HepG2 (cell line): ENCODE data around the gene HDGF. TPM values are rescaled to one million over a fixed set of nuclear protein-coding genes. Genes with fewer than 3 reads are reported as not detected.
A peak's percentile ranks its signal among the peaks of the same experiment; 100 is the strongest.

Experiments
- ATF7 ChIP-seq, 2 experiments: fragments of 450-650 bp in 1 of 2; sonication (generic) in 1 of 2; formaldehyde crosslinking in 1 of 2; IDR thresholded peaks; 2 replicates each; pipeline versions ENCODE4 v1.4.0 to v1.6.1; 2016 to 2020; ENCODE audit warnings: antibody characterized with exemption in 1 of 2, mild to moderate bottlenecking in 1 of 2, missing genetic modification reagents in 1 of 2
- CCDC6 ChIP-seq: sonication (generic); formaldehyde crosslinking; IDR thresholded peaks from 2 replicates; pipeline ENCODE4 v1.8.1; 2022; ENCODE audit warnings: mild to moderate bottlenecking, missing genetic modification reagents, moderate library complexity
- DNMT3B ChIP-seq: conservative IDR thresholded peaks from 2 replicates; pipeline ENCODE4 v1.6.1; 2016; ENCODE audit warnings: missing biosample characterization, control low read depth
- HDAC1 ChIP-seq: sonication (generic); formaldehyde crosslinking; IDR thresholded peaks from 2 replicates; pipeline ENCODE4 v1.5.1; 2020; ENCODE audit warnings: mild to moderate bottlenecking, missing genetic modification reagents
- NONO ChIP-seq, 2 experiments: fragments of 450-650 bp in 1 of 2; sonication (generic) in 1 of 2; formaldehyde crosslinking in 1 of 2; IDR thresholded peaks in 1 of 2; conservative IDR thresholded peaks in 1 of 2; 2 replicates each; pipeline versions ENCODE4 v1.6.1 to v1.8.0; 2017 to 2022; ENCODE audit warnings: mild to moderate bottlenecking in 1 of 2, missing genetic modification reagents in 1 of 2, moderate library complexity in 1 of 2
- NR2F2 ChIP-seq: IDR thresholded peaks from 2 replicates; pipeline ENCODE4 v1.6.1; 2012; ENCODE audit warnings: low read depth, inconsistent platforms, borderline replicate concordance
- POLR2G ChIP-seq: fragments of 200-400 bp; formaldehyde crosslinking; IDR thresholded peaks from 2 replicates; pipeline ENCODE4 v1.6.1; 2018; ENCODE audit warnings: mild to moderate bottlenecking, low read depth, low read length, moderate library complexity
- PPARG ChIP-seq: conservative IDR thresholded peaks from 2 replicates; pipeline ENCODE4 v1.6.1; 2016; ENCODE audit warnings: missing biosample characterization, missing genetic modification reagents
- TCF7L2 ChIP-seq: IDR thresholded peaks from 2 replicates; pipeline ENCODE4 v1.6.1; 2011; ENCODE audit warnings: mild to moderate bottlenecking, low read depth, low read length, moderate library complexity
- ZBTB8A ChIP-seq: sonication (generic); formaldehyde crosslinking; IDR thresholded peaks from 2 replicates; pipeline ENCODE4 v1.4.0; 2020; ENCODE audit warnings: mild to moderate bottlenecking, low read depth, missing genetic modification reagents, borderline replicate concordance
- ZFP36L2 ChIP-seq: sonication (generic); formaldehyde crosslinking; IDR thresholded peaks from 2 replicates; pipeline ENCODE4 v1.4.0; 2020; ENCODE audit warnings: missing genetic modification reagents
- ZFP37 ChIP-seq: sonication (generic); formaldehyde crosslinking; IDR thresholded peaks from 2 replicates; pipeline ENCODE4 v1.4.0; 2020; ENCODE audit warnings: missing genetic modification reagents, borderline replicate concordance
- ZMYM2 ChIP-seq: sonication (generic); formaldehyde crosslinking; IDR thresholded peaks from 2 replicates; pipeline ENCODE4 v1.8.0; 2022; ENCODE audit warnings: mild to moderate bottlenecking, missing genetic modification reagents
- ZNF296 ChIP-seq: sonication (generic); formaldehyde crosslinking; conservative IDR thresholded peaks from 2 replicates; pipeline ENCODE4 v1.5.0; 2020; ENCODE audit warnings: mild to moderate bottlenecking, missing genetic modification reagents
- ZNF33B ChIP-seq: sonication (generic); formaldehyde crosslinking; IDR thresholded peaks from 2 replicates; pipeline ENCODE4 v1.5.1; 2020; ENCODE audit warnings: mild to moderate bottlenecking, missing genetic modification reagents
- ZNF350 ChIP-seq: sonication (generic); formaldehyde crosslinking; IDR thresholded peaks from 2 replicates; pipeline ENCODE4 v1.4.0; 2020; ENCODE audit warnings: mild to moderate bottlenecking, low read depth, missing genetic modification reagents, borderline replicate concordance
- ZNF788 ChIP-seq: sonication (generic); formaldehyde crosslinking; IDR thresholded peaks from 2 replicates; pipeline ENCODE4 v1.5.0; 2020; ENCODE audit warnings: mild to moderate bottlenecking, missing genetic modification reagents, borderline replicate concordance
- polyA plus RNA-seq, 8 experiments: library from polyadenylated mRNA; depleted of rRNA in 3 of 8; stranded (reverse) in 7 of 8; unstranded in 1 of 8; fragments of >200 nt; fragmentation: Illumina TruSeq in 4 of 8; extraction: Trizol in 4 of 8; gene quantifications; 2 replicates each; pipeline versions ENCODE4 v1.2.1 to v1.2.3, GENCODE V29; 2011 to 2016; ENCODE audit warnings: low read depth in 4 of 8, missing spikeins in 1 of 8, mixed read lengths in 1 of 8; ENCODE audit not compliant: insufficient read depth in 1 of 8
- total RNA-seq, 5 experiments: library from RNA; depleted of rRNA; stranded (reverse); fragments of >200 nt; fragmentation: Illumina TruSeq; extraction: Trizol; gene quantifications; 2 replicates each; pipeline ENCODE4 v1.2.3, GENCODE V29; 2016; ENCODE audit warnings: low read depth in 1 of 5
- TF ChIP-seq, protein P1 (sequence below): sonication (generic); formaldehyde crosslinking; conservative IDR thresholded peaks from 2 replicates; pipeline ENCODE4 v1.5.0; 2020; ENCODE audit warnings: missing genetic modification reagents
- TF ChIP-seq, protein P2 (sequence below): sonication (generic); formaldehyde crosslinking; IDR thresholded peaks from 2 replicates; pipeline ENCODE4 v1.5.0; 2020; ENCODE audit warnings: mild to moderate bottlenecking, missing genetic modification reagents, borderline replicate concordance

The HDGF gene
- total and polyA plus RNA-seq, 2 of the 13 experiments (the other 11 are each of a cell fraction or from before 2014, with no cell fraction given): 156 to 196 TPM

DNA sequence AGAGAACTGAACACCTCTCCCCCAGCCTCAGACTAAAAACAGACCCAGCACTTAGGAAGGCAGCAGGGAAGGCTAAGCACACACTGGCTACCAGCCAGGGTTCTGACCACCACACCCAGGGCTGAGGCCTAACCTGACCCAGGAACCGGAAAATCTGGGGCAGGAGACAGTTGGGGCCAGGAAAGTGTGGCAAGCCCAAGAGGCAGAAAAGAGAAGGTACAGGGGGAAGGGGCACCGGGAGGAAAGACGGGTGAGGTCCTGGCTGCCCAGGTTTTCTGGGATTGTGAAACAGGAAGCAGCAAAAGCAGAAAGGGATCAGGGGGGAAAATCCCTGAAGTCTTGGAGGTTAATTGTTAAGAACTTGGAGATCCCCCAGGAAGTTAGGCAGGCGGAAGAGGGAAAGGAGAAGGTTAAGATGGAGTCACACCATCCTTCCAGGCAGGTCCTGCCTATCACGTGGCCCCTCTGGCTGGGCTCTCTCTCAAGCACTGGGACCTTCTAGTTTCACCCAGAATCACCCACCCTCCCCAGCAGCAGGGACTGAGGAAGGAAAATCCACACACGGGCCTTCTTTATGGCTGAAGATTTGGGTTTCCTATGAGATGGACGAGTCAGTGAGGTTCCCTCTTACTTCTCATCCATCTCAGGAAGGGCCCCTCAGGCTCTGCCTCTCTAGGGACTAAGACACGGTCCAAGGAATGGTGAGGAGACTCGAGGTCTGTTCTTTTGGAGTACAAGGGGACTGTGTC is 2.6 kb downstream of the HDGF start (continued):
- TF ChIP-seq NONO (IDR thresholded peaks at IDR 0.05) (no peak), NONO (CRISPR knock-in tag; conservative IDR thresholded peaks at IDR 0.05) (no peak), DNMT3B (no peak), ZFP36L2 (no peak), ZNF788 (no peak), POLR2G (peak; percentile 51; the same call in 1 of the 2 replicates), ZBTB8A (CRISPR knock-in tag) (no peak), ZFP37 (CRISPR knock-in tag) (no peak), CCDC6 (CRISPR knock-in tag) (no peak), TCF7L2 (no peak), ZNF33B (CRISPR knock-in tag) (no peak), NR2F2 (0 out of 2 replicates have a peak, but pooled peaks have one; percentile 43), ZNF296 (CRISPR knock-in tag) (no peak), ZNF350 (no peak), ATF7 (IDR thresholded peaks at IDR 0.05) (no peak), ATF7 (CRISPR knock-in tag; IDR thresholded peaks at IDR 0.05) (no peak), ZMYM2 (0 out of 2 replicates have a peak, but pooled peaks have one; percentile 30), PPARG (CRISPR knock-in tag) (no peak), HDAC1 (CRISPR knock-in tag) (0 out of 2 replicates have a peak, but pooled peaks have one; percentile 18)
- TF ChIP-seq, protein P1, sequence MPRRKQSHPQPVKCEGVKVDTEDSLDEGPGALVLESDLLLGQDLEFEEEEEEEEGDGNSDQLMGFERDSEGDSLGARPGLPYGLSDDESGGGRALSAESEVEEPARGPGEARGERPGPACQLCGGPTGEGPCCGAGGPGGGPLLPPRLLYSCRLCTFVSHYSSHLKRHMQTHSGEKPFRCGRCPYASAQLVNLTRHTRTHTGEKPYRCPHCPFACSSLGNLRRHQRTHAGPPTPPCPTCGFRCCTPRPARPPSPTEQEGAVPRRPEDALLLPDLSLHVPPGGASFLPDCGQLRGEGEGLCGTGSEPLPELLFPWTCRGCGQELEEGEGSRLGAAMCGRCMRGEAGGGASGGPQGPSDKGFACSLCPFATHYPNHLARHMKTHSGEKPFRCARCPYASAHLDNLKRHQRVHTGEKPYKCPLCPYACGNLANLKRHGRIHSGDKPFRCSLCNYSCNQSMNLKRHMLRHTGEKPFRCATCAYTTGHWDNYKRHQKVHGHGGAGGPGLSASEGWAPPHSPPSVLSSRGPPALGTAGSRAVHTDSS (CRISPR knock-in tag): no peak
- TF ChIP-seq, protein P2, sequence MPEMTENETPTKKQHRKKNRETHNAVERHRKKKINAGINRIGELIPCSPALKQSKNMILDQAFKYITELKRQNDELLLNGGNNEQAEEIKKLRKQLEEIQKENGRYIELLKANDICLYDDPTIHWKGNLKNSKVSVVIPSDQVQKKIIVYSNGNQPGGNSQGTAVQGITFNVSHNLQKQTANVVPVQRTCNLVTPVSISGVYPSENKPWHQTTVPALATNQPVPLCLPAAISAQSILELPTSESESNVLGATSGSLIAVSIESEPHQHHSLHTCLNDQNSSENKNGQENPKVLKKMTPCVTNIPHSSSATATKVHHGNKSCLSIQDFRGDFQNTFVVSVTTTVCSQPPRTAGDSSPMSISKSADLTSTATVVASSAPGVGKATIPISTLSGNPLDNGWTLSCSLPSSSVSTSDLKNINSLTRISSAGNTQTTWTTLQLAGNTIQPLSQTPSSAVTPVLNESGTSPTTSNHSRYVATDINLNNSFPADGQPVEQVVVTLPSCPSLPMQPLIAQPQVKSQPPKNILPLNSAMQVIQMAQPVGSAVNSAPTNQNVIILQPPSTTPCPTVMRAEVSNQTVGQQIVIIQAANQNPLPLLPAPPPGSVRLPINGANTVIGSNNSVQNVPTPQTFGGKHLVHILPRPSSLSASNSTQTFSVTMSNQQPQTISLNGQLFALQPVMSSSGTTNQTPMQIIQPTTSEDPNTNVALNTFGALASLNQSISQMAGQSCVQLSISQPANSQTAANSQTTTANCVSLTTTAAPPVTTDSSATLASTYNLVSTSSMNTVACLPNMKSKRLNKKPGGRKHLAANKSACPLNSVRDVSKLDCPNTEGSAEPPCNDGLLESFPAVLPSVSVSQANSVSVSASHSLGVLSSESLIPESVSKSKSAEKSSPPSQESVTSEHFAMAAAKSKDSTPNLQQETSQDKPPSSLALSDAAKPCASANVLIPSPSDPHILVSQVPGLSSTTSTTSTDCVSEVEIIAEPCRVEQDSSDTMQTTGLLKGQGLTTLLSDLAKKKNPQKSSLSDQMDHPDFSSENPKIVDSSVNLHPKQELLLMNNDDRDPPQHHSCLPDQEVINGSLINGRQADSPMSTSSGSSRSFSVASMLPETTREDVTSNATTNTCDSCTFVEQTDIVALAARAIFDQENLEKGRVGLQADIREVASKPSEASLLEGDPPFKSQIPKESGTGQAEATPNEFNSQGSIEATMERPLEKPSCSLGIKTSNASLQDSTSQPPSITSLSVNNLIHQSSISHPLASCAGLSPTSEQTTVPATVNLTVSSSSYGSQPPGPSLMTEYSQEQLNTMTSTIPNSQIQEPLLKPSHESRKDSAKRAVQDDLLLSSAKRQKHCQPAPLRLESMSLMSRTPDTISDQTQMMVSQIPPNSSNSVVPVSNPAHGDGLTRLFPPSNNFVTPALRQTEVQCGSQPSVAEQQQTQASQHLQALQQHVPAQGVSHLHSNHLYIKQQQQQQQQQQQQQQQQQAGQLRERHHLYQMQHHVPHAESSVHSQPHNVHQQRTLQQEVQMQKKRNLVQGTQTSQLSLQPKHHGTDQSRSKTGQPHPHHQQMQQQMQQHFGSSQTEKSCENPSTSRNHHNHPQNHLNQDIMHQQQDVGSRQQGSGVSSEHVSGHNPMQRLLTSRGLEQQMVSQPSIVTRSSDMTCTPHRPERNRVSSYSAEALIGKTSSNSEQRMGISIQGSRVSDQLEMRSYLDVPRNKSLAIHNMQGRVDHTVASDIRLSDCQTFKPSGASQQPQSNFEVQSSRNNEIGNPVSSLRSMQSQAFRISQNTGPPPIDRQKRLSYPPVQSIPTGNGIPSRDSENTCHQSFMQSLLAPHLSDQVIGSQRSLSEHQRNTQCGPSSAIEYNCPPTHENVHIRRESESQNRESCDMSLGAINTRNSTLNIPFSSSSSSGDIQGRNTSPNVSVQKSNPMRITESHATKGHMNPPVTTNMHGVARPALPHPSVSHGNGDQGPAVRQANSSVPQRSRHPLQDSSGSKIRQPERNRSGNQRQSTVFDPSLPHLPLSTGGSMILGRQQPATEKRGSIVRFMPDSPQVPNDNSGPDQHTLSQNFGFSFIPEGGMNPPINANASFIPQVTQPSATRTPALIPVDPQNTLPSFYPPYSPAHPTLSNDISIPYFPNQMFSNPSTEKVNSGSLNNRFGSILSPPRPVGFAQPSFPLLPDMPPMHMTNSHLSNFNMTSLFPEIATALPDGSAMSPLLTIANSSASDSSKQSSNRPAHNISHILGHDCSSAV (CRISPR knock-in tag): no peak
